GM12872 (cell line): Measurements from ENCODE around the gene DDX51.

ENCODE experiments used
- TF ChIP-seq, protein P1 (sequence below): IDR thresholded peaks from 3 replicates; pipeline ENCODE4 v1.5.1; 2011; ENCODE audit warnings: low read depth, mild to moderate bottlenecking, low read length, moderate library complexity; ENCODE audit not compliant: insufficient read depth

DDX51 gene

DNA sequence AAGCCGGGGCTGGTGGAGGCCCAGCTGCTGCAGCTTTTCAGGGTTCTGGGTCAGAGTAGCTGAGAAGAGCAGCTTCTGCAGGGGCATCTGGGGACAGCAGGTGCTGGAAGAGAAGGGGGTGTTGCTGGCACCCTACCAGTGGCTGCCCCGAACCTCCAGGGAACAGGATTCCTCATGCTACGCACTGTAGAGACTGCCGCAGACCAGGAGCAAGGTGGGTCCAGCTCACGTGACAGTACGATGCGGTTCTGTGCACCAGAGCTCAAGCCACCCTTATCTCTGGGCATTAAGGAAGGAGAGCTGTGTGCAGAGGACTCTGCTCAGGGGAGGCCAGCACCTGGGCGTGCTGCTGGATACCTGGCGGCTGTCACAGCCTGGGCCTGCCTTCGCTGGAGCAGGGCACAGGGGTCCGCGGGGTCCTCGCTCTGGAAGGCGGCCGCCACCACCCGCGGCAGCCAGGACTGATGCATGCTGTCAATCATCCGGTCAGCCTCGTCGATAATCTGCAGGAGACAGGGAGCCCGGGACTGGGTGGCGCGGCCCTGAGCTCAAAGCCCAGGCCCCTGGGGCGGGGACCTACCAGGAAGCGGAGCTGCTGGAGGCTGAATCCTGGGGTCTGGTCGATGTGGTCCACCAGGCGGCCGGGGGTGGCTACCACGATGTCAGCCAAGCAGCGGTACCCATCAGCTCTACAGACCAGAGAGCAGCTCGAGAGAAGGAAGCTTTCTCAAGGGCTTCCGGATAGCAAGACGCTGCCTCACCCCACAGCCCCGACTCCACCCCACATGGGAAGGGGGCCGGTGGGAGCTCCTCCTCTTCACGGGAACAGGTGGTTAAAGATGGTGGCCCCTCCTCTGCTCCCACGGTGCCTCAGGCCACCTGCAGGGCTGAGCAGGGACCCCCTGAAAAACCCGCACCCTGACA lies 2.9 kb downstream of the DDX51 start:
- TF ChIP-seq, protein P1, sequence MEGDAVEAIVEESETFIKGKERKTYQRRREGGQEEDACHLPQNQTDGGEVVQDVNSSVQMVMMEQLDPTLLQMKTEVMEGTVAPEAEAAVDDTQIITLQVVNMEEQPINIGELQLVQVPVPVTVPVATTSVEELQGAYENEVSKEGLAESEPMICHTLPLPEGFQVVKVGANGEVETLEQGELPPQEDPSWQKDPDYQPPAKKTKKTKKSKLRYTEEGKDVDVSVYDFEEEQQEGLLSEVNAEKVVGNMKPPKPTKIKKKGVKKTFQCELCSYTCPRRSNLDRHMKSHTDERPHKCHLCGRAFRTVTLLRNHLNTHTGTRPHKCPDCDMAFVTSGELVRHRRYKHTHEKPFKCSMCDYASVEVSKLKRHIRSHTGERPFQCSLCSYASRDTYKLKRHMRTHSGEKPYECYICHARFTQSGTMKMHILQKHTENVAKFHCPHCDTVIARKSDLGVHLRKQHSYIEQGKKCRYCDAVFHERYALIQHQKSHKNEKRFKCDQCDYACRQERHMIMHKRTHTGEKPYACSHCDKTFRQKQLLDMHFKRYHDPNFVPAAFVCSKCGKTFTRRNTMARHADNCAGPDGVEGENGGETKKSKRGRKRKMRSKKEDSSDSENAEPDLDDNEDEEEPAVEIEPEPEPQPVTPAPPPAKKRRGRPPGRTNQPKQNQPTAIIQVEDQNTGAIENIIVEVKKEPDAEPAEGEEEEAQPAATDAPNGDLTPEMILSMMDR, result no peak

DNA sequence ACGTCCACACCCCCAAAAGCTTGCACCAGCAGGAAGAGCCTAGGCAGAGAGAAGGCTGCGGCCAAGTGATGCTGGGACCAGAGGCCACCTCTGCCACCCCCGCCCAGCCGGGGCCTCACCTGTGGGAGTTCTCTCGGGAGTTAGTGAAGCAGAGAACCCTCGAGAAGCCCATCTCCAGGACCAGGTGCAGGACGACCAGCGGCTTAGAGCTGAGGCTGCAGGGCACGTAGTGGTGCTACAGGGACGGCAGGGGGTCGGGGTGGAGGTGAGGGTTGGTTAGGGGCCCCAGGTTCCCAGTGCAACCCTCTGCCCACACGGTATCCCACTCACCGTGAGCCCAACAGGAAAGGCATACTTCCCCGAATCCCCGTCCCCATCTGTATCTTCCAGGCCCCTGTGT lies 3.6 kb downstream of the DDX51 start:
- TF ChIP-seq, protein P1, result no peak

DNA sequence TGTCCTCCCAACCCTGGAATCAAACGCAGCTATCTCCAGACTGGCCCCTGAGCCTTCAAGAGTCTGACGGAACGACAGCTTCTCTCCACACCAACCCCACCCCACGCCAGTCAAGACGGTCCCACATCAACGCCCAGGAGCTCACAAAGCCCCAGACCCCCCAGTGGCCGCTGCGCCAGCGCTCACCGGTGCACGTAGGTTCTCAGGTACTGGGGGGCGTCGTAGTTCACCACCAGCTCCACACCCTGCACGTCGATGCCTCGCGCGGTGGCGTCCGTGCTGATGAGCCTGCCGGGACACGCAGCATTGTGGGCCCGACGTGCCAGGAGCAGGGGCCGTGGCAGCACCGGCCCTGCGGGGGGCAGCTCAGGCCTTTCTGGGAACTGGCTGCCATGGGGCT lies 4.2 kb downstream of the DDX51 start:
- TF ChIP-seq, protein P1, result no peak

DNA sequence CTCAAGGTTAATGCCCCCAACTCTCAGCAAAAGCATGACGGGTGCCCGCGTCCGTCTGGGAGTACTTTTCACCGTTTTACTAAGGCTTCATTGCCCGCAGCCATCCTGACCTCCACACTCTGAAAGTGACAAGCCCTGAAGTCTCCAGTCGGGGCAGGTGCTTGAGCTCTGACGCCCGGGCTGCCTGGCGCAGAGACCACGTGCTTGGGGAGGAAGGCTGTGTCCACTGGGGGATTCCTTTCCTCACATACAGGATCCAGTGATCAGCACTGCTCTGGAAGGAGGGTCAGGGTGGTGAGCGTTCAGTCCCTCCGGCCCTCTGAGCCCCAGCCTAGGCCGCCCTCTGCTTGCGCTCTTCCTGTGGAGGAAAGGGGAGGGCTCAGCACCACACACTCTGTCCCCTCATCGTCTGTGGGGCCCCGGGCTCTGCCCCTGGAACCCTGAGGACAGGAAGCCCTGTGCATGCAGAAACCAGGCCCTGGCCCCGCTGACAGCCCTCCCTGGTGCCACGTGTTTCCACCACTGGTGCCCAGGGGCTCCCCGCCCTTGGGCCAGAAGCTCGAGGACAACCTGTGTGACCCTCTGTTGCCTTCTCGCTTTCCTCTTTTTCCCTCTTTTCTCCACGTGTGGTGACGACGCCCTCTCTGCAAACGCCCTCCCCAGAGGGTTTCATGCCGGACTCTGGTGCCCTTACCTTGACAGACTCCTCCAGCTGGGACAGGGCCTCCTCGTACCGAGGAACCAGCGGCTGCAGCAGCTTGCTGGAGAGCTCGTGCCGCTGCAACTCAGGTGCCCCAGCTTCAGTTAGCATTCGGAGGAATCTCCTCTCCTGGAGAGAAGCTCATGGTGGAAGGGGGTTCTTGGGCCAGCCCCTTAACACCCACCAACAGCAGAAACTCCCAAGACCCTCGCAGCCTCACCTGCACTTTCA lies 4.9 kb downstream of the DDX51 start:
- TF ChIP-seq, protein P1, result no peak

DNA sequence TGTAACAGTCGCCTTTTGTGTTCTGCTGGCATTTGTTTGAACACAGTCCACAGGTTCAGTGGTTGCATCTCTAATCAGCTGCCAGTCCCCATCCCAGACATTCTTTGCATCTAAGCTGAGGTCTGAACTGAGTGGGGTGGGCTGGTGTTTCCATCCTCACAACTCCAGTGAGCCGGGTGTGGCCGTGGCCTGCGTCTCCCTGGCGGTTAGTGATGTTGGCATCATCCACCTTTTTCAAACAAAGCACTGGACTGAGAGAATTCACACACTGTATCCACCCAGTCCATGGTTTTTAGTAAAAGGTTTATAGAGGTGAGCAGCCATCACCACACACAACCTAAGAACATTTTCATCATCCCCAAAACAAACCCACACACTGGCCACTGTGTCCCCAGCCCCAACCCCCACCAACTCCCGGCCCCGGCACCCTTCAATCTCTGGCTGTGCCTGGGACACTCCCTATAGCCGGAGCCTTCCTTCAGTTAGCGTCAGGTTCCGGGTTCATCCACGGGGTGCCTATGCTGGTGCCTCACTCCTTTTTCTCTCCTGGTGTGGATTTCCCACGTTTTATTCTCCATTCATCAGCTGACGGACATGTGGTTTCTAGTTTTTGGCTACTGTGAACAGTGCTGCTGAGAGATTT lies 6.5 kb downstream of the DDX51 start:
- TF ChIP-seq, protein P1, result no peak

DNA sequence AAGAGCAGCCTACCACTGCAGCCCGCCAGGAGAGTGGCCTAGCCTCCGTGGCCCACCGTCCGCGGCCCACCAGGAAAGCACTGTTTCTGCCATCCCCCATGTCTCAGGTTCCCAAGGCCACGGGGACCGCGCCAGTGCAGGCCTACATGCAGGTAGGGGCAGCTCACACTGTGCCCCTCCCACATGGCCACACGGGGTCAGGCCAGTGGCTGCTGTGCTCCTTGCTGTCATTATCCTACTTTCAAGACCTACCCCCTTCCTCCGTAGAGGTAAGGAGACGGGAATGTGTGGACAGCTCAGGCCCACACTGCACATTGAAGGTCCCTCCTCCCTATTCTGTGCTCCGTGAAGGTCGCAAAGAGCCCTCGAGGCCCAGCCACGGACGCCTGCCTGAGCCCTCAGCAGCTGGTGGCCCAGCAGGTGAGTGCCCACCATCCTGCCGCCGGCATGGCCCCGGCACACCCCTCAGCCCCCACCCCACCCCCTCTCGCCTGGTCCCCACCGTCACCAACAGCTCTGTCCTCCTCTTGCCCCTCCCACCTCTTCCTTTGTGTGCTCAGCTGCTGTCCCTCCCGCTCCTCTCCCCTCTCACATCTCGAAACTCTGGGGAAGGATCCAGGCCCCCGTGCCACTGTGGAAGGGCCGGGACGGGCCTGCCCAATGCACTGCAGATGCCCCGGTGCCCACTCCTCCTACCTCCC lies 10.0 kb downstream of the DDX51 start:
- TF ChIP-seq, protein P1, result no peak
